PFSK-1 (cell line): Measurements from ENCODE around the gene FBXL7.

Experiments used
- POLR2AphosphoS5 ChIP-seq: IDR thresholded peaks from 2 replicates; pipeline ENCODE4 v1.6.1; 2012; ENCODE audit warnings: low read depth, mild to moderate bottlenecking, control low read depth, low read length, moderate library complexity
- SIN3A ChIP-seq: IDR thresholded peaks from 2 replicates; pipeline ENCODE4 v1.6.1; 2012; ENCODE audit warnings: mild to moderate bottlenecking, low read length, moderate library complexity, borderline replicate concordance; ENCODE audit not compliant: insufficient read depth
- TAF1 ChIP-seq: IDR thresholded peaks from 2 replicates; pipeline ENCODE4 v1.6.1; 2012; ENCODE audit warnings: low read length, control low read depth, borderline replicate concordance; ENCODE audit not compliant: insufficient read depth

- no peak for TF ChIP-seq POLR2AphosphoS5
- no peak for TF ChIP-seq SIN3A
- TF ChIP-seq TAF1: no peak
These were observed 58.3 kb downstream of the FBXL7 start for GRCh38 chr5:15558240-15558639.
